Measurements from ENCODE around the gene ARMC12.

Gene ARMC12

DNA sequence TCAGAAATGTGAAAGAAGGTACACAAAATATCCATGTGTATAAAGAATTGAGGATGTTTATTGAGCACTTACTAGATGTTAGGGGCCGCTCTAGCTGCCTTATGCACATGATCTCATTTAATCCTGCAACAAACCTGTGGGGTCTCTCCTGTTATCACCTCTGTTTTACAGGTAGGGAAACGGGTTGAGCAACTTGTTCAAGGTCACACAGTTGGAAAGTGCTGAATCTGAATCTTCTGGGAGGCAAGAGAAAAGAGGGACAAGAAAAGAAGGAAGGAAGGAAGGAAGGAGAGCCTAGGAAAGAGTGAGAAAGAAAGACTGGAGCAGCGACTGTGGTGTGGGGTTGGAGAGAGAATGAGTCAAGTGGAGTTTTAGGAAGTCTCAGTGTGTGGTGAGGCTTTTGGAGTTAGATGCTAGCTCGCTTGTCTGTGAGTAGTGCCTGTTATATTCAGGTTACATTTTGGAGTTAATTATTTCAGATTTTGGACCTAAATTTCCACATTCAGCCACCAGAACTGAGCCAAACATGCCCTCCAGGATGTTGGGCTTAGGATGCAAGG, 51.7 kb downstream of the ARMC12 start:
- no peaks in the 10 kb centered on the region for H3K36me3 Mint-ChIP-seq (ENCODE audit: low read depth)
- H3K4me3 Mint-ChIP-seq, result no peak overlapping the region
- no peaks in the 10 kb centered on the region for H3K9me3 Mint-ChIP-seq
- no peak overlapping the region for H3K27ac Mint-ChIP-seq
- H3K4me1 Mint-ChIP-seq (ENCODE audit: low read depth), result no peaks in the 10 kb centered on the region
- H3K27me3 Mint-ChIP-seq, result peaks cover 46% of the 10 kb centered on the region

DNA sequence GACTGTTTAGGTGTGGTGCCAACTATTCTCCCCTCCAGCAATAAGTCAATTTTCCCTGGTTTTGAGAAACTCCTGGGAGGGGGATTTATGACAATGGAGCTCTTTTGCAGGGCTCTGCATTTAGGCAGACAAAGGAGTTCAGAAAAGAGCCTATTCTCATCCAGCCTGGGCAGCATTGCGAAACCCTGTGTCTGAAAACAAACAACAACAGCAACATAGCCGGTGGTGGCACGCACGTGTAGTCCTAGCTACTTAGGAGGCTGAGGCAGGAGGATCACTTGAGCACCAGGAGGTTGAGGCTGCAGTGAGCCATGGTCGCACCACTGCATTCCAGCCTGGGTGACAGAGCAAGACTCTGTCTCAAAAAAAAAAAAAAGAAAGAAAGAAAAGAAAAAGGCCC, 53.9 kb downstream of the ARMC12 start:
- Mint-ChIP-seq H3K27ac (no peak overlapping the region), H3K36me3 (ENCODE audit: low read depth) (no peaks in the 10 kb centered on the region), H3K9me3 (no peaks in the 10 kb centered on the region), H3K4me1 (ENCODE audit: low read depth) (no peaks in the 10 kb centered on the region), H3K4me3 (no peak overlapping the region), H3K27me3 (peaks cover 36% of the 10 kb centered on the region)

DNA sequence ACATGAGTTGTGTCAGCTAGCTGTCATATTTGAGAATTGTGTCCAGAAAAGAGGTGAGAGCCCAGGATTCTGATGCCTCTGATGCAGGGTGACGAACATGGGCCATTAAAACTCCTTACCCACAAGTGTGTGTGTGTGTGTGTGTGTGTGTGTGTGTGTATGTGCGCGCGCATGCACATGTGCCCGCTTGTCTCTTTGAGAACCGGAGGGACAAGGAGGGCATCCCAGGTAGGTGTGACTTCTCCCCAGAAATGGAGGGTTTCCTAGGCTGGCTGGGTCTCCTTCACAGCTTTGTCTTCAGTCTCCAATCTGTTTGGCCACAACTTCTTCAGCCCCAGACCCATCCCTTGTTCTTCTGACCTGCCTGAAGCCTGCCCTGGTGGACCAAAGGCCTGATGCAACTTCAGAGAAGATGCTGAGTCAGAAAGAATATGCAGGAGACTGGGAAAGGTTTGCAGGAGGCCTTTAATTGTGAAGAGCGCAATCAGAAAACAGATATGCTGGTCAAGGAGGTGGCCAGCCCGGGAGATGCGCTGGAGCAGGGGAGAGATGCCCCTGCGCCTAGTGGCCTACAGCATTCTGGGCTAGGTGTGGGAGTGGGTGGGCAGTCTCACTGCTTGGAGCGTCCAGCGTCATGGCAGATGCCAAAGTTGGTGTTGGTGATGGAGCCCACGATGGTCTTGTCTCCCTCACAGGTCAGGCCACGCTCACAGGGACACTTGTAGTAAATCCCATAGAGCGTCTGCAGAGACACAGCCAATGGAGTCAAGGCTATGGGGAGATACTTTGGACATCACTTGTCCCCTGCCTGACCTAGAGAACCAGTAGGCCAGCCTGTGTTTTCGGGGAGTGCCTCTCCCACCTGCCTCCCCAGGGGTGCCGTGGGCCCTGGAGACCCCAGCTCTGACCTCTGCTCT, 58.0 kb downstream of the ARMC12 start:
- Mint-ChIP-seq H3K27ac (no peak overlapping the region), H3K27me3 (peaks cover 6% of the 10 kb centered on the region), H3K4me3 (no peak overlapping the region), H3K36me3 (ENCODE audit: low read depth) (no peaks in the 10 kb centered on the region), H3K9me3 (no peaks in the 10 kb centered on the region), H3K4me1 (ENCODE audit: low read depth) (no peaks in the 10 kb centered on the region)

DNA sequence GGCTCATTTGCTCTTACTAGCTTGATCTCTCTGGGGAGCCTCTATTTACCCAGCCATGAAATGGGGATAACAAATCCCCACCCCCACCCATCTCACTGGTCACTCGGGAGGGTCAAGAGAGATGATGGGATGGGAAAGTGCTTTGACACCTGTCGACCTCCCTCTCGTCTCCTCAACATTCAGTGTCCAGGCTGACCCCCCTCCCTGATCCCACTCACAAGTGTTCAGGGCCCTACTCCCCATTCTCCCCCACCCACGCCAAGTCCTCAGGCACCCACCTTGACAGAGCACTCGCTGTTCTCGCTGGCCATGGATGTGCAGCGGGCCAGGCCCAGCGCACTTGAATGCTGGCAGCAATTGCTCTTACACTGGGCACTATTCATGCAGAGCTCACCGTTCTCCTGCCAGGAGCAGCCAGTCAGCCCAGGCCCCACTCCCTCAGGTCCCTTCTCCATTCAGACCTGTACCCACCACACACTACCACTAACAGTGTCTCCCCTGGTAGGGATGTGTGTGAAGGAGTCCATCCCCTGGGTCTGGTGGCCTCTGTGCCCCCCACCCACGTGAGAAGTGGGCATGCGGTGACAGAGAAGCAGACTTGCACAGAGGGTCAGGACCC, 58.7 kb downstream of the ARMC12 start:
- peaks cover 1% of the 10 kb centered on the region for H3K27me3 Mint-ChIP-seq
- H3K4me1 Mint-ChIP-seq (ENCODE audit: low read depth), result no peaks in the 10 kb centered on the region
- H3K27ac Mint-ChIP-seq, result no peak overlapping the region

DNA sequence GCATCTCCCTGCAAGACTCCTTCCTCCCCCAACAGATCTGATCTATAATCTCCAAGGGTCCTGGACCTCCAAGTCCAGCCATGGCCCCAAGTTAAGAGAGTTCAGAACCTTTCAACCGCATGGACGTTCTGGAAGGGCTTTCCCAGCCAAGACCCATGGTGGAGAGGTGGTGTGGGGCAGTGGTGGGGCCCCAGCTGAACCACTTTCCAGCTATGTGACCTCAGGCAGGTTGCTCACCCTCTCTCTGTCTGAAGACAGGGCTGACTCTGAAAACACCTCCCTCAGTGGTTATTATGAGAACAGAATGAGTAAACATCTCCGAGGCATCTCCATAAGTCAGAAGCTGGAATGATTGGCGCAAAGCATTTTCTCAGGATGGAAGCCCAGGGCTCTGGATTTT, 59.4 kb downstream of the ARMC12 start:
- no peak overlapping the region for H3K4me3 Mint-ChIP-seq
- H3K36me3 Mint-ChIP-seq (ENCODE audit: low read depth), result no peaks in the 10 kb centered on the region
- no peaks in the 10 kb centered on the region for H3K9me3 Mint-ChIP-seq
- H3K27ac Mint-ChIP-seq, result no peak overlapping the region
- H3K4me1 Mint-ChIP-seq (ENCODE audit: low read depth), result no peaks in the 10 kb centered on the region
- no peaks in the 10 kb centered on the region for H3K27me3 Mint-ChIP-seq

More for the DNA sequence above, 58.7 kb downstream of the ARMC12 start:
- Mint-ChIP-seq H3K4me3 (no peak overlapping the region), H3K9me3 (no peaks in the 10 kb centered on the region), H3K36me3 (ENCODE audit: low read depth) (no peaks in the 10 kb centered on the region)

DNA sequence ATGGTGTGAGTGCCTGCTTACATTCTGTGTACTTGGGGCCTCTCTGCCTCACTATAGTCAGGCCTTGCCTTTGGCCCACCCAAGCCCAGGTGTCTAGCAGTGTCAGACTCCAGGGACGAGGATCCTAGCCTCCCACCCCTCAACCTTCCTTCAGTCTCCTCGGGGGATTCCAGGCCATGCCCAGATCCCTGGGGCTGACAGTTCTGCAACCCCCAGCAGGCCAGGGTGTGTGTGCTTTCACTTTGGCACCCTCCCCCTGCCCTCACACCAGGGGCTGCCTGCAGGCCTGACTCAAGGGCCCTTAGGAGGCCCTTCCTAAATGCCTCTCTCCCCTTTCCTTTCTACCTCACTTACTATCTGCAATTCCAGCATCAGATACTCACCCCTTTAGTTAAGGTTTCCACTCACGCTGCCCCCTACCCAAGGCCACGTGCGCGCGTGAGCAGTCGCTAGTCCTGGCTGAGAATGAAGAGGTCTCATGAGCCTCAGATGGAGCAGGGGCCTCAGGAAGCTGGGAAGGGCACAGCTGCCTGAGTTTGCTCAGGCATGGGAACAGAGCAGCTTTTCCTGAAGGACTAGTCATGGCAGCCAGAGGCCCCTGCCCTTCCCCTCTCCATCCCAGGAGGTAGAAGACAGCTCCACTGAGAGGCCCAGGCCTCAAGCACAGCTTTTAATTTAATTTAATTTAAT, 61.1 kb downstream of the ARMC12 start:
- Mint-ChIP-seq H3K4me3 (no peak overlapping the region), H3K4me1 (ENCODE audit: low read depth) (no peaks in the 10 kb centered on the region), H3K36me3 (ENCODE audit: low read depth) (no peaks in the 10 kb centered on the region), H3K27me3 (no peaks in the 10 kb centered on the region), H3K27ac (no peak overlapping the region), H3K9me3 (no peaks in the 10 kb centered on the region)
